Psoas muscle (tissue), 8 donors: ENCODE results near the gene SMARCA4. TPM values are rescaled to one million over a fixed set of nuclear protein-coding genes. Genes with fewer than 3 reads are reported as not detected.

Source experiments
- ATAC-seq, 4 donors: fragments of 200-7000 bp; cut with Tn5 transposase; one replicate each; pipeline ENCODE4 v1.9.1; 2020; ENCODE audit warnings: moderate library complexity in 3 of 4, mild to moderate bottlenecking in 2 of 4
- DNase-seq, 2 donors: peaks; one replicate each; pipeline ENCODE4 v3.0.0-alpha.2; 2020
- H3K27ac ChIP-seq: fragments of 200-600 bp; one replicate; pipeline ENCODE4 v1.8.0; 2022
- H3K27me3 ChIP-seq, 3 donors: fragments of 200-600 bp in 1 of 3; one replicate each; pipeline versions ENCODE4 v1.6.1 to v1.8.0; 2013 to 2022; ENCODE audit warnings: low read length in 2 of 3, mild to moderate bottlenecking in 2 of 3, moderate library complexity in 1 of 3; ENCODE audit not compliant: insufficient read depth in 3 of 3
- H3K36me3 ChIP-seq, 2 donors: fragments of 200-600 bp in 1 of 2; one replicate each; pipeline versions ENCODE4 v1.6.1 to v1.8.0; 2013 to 2022; ENCODE audit warnings: low read depth in 1 of 2, mild to moderate bottlenecking in 1 of 2, moderate library complexity in 1 of 2; ENCODE audit not compliant: insufficient read depth in 1 of 2
- H3K4me1 ChIP-seq: fragments of 200-600 bp; one replicate; pipeline ENCODE4 v1.8.0; 2022
- H3K4me3 ChIP-seq: fragments of 200-600 bp; one replicate; pipeline ENCODE4 v1.8.0; 2022; ENCODE audit warnings: mild to moderate bottlenecking
- H3K9me3 ChIP-seq: fragments of 200-600 bp; one replicate; pipeline ENCODE4 v1.8.0; 2022
- CTCF ChIP-seq: fragments of 200-600 bp; IDR thresholded peaks from one replicate; pipeline ENCODE4 v1.8.0; 2022; ENCODE audit warnings: antibody characterized with exemption
- WGBS, 3 donors: extraction: QIAGEN DNeasy Blood & Tissue Kit; methylation state at CpG; one replicate each; pipeline versions ENCODE4 v1.1.6 to v1.1.7; 2013; 5-methylcytosine and 5-hydroxymethylcytosine counted together
- intact Hi-C, 2 donors: fragments of 100-400 bp; cut with DNase I; formaldehyde crosslinking; loops; one replicate each; pipeline versions ENCODE4 v1.11.0 to v1.14.2; 2022
- polyA plus RNA-seq, 3 donors: library from polyadenylated mRNA; stranded (reverse); fragments of 200-250 nt; gene quantifications; one replicate each; pipeline ENCODE4 v1.2.3, GENCODE V29; 2013
- total RNA-seq, 4 donors: library from RNA; stranded (reverse); fragmentation: NEBNext Ultra II Directional in 2 of 4; extraction: Animal tissue kit (Norgen Biotek cat#: 25700) in 2 of 4; gene quantifications; one replicate each; pipeline versions ENCODE4 v1.2.1 to v1.2.4, GENCODE V29; 2021 to 2023
- donor health status: healthy with polysubstance abuse.
- donor health status: DM: no; HTN: no; CAD: no; lungs with moderate emphysema.
- donor health status: Bipolar disorder and iron deficiency.
- donor health status: healthy.
- donor health status: DM: yes; HTN: yes; CAD: no.
- donor health status: DM: no; HTN: no; CAD: no.
- donor health status: DM: no; HTN: no; CAD: no.
- donor health status: DM: yes; HTN: yes; CAD: no.

The SMARCA4 gene
- total and polyA plus RNA-seq, 7 donors: 34.8 to 124 (median 51.9) TPM

- Histone ChIP-seq H3K4me3 (no peak overlapping the region), H3K36me3 (no peaks in the 10 kb centered on the region), H3K27me3 (no peaks in the 10 kb centered on the region), H3K27ac (no peak overlapping the region), H3K9me3 (no peaks in the 10 kb centered on the region), H3K4me1 (peaks cover 25% of the 10 kb centered on the region)
- no peak for TF ChIP-seq CTCF
- intact Hi-C loops: loop anchor here in 1 of 2 donors (2.0 kb wide), 1 partner anchor 17 kb away; the partner anchor contains the start of gene SMARCA4
- DNase-seq (no peak), ATAC-seq (no peak)
- 80 to 89% (median 86%) methylated on average over 5 of the region's 5 CpGs for WGBS, 3 donors
These were observed 16.9 kb downstream of the SMARCA4 start for GRCh38 chr19:10977742-10978092.

GRCh38 chr19:10979951-10980381, 19.1 kb downstream of the SMARCA4 start:
- Histone ChIP-seq H3K4me1 (peaks cover 25% of the 10 kb centered on the region), H3K36me3 (peaks cover 0 to 11% of the 10 kb centered on the region in 2 donors), H3K9me3 (no peaks in the 10 kb centered on the region), H3K4me3 (no peak overlapping the region), H3K27me3 (no peaks in the 10 kb centered on the region), H3K27ac (no peak overlapping the region)
- no peak for TF ChIP-seq CTCF
- DNase-seq: peak in 1 of 2 donors; percentile 63
- 62 to 67% (median 62%) methylated on average over 15 of the region's 15 CpGs for WGBS, 3 donors
- intact Hi-C loops: no loop called here
- ATAC-seq: no peak

GRCh38 chr19:10981252-10981895, 20.5 kb downstream of the SMARCA4 start:
- H3K27ac ChIP-seq: no peak overlapping the region

GRCh38 chr19:10983026-10983425, 22.2 kb downstream of the SMARCA4 start:
- ATAC-seq: no peak
- no peak overlapping the region for H3K27ac ChIP-seq
- WGBS, 3 donors: 87 to 91% (median 88%) methylated on average over 6 of the region's 6 CpGs

More at GRCh38 chr19:10981252-10981895, 20.5 kb downstream of the SMARCA4 start:
- intact Hi-C loops: no loop called here
- peaks cover 0 to 25% of the 10 kb centered on the region in 2 donors for H3K36me3 ChIP-seq
- H3K9me3 ChIP-seq: no peaks in the 10 kb centered on the region
- DNase-seq (no peak), ATAC-seq (no peak)
- WGBS, 3 donors: 83 to 88% (median 88%) methylated on average over 8 of the region's 8 CpGs
- peaks cover 14% of the 10 kb centered on the region for H3K4me1 ChIP-seq
- TF ChIP-seq CTCF: no peak
- H3K27me3 ChIP-seq: no peaks in the 10 kb centered on the region
- no peak overlapping the region for H3K4me3 ChIP-seq

More at GRCh38 chr19:10983026-10983425, 22.2 kb downstream of the SMARCA4 start:
- Histone ChIP-seq H3K9me3 (no peaks in the 10 kb centered on the region), H3K4me3 (no peak overlapping the region), H3K27me3 (no peaks in the 10 kb centered on the region), H3K4me1 (no peaks in the 10 kb centered on the region), H3K36me3 (peaks cover 0 to 42% of the 10 kb centered on the region in 2 donors)
- TF ChIP-seq CTCF: no peak
- DNase-seq: no peak
- intact Hi-C loops: no loop called here
